GM21390 (cell line): ENCODE data around the gene ZNF416.
A peak's percentile ranks its signal among the peaks of the same experiment; 100 is the strongest.

Experiments
- ATAC-seq: cut with Tn5 transposase; IDR thresholded peaks from one replicate; pipeline ENCODE4 v1.9.1; 2021; ENCODE audit not compliant: unreplicated experiment

ZNF416 gene

DNA sequence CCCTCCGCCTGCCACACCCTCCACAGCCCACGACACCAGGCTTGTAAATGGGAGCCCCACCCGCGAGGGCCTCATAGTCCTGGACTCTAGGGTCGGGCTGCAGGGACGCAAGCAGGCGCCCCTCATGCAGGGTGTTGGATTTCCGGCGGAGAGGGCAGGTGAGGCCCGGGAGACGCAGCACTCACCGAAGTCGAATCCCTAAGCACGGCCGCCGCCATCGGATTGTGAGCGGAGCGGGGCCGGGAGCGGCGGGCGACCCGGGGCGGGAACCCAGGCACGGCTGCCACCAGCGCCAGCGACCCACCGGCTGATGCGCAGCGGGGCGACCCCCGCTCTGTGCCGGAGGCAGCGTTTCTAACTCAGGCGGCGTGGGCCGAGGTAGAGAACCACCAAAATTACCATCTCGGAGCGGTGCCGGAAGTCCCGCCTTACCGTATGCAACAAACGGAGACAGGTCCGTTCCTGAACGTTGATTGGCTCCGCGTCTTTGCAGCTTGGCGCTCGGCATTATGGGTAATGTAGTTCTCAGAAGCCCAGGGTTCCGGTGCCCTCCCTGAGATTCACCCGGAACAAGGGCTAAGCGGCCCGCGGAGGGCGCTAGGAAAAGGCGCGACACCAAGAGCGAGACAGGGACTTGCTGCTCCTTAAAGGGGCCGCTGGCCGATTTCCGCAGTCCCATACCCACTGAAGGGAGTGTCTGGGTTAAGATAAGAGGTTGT lies at the start of gene ZNF416:
Gene ZNF416, minus strand, starts transcription at position 425 of the 719 bp plus-strand sequence. Its CDS starts 207 bp downstream, at position 218.
- ATAC-seq = peak; percentile 87

DNA sequence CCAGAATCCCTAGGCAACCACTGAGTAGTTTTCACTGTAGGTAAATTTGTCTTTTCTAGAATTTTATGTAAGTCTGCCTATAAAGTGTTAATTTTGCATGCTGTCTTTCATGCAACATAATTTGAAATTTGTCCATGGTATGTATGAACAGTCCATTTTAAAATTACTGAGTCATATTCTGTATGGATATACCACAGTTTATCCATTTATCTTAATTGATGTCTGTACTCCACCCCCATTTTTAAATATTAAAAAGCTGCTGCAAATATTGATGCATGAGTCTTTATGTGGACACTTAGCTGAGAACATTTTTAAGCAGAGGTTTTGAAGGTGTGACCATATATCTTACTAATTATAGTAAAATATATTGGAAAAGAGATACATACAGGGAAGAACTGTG lies 44.4 kb upstream of the ZNF416 start:
- no peak for ATAC-seq

DNA sequence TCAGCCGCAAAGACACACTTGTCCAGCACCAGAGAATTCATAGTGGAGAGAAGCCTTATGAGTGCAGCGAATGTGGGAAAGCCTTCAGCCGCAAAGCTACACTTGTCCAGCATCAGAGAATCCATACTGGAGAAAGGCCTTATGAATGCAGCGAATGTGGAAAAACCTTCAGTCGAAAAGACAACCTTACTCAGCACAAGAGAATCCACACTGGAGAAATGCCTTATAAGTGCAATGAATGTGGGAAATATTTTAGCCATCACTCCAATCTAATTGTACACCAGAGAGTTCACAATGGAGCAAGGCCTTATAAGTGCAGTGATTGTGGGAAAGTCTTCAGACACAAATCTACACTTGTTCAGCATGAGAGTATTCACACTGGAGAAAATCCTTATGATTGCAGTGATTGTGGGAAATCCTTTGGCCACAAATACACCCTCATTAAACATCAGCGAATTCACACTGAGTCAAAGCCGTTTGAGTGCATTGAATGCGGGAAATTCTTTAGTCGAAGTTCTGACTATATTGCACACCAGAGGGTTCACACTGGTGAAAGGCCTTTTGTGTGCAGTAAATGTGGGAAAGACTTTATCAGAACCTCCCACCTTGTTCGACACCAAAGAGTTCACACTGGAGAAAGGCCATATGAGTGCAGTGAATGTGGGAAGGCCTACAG lies 42.1 kb upstream of the ZNF416 start:
- no peak for ATAC-seq

DNA sequence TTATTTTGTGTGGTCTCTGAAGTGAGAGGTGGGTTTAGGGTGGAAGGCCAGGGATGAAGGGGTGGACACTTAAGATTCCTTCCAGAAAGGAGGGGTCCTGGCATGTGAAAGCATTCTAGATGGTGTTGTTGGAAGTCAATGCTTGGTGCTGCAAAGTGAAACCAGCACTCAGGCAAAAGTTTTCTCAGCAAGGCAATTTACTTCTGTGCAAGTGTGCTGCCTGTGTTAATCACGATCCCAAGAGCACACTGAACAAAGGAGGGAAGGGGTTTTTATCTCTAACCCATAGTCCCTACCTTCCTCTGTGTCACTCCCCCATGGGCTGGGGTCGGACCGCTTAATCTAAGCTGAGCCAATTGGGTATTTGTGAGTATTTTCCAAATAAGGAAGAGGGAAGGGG lies 36.6 kb upstream of the ZNF416 start:
- no peak for ATAC-seq

DNA sequence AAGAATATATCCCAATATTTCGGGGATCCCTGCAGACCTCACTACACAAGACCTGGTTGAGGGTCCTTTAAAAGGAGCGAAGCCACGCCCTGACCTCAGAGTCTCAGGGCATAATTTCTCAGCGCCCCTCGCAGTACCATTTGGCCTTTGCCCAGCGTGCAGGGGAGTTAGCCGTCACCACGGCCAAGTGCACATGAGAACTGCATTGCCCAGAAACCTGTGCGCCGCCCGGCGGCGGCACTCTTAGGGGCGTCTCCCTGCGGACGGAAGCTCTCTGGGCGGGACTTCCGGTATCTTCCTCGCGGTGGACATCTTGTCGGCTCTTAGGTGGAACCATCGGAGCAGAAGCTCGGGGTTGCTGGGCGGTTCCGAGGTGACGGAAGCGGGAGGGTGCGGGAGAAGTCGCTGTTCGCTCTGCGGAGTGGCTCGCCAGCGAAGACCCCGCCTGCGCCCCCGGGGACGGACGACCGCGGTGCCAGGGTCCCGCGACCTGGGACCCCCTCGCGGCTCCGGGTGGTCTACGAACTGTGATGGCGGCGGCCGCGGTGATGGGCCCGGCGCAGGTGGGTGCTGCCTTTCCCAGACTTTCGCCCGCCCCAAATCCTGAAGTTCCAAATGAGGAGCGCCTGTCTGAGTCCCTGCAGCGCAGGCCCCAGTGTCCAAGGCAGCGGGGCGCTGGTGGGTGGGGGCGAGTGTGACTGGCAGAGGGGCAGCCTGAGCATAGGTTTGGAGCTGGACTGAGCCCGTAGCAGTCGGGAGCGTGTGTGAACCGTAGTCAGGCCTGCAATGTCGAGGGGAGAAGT lies 35.4 kb upstream of the ZNF416 start, which contains the start of gene ZNF134:
Gene ZNF134, plus strand, starts transcription at position 302 of the 803 bp plus-strand sequence. CDS start 5,227 bp downstream, outside the sequence.
- ATAC-seq = peak; percentile 95

DNA sequence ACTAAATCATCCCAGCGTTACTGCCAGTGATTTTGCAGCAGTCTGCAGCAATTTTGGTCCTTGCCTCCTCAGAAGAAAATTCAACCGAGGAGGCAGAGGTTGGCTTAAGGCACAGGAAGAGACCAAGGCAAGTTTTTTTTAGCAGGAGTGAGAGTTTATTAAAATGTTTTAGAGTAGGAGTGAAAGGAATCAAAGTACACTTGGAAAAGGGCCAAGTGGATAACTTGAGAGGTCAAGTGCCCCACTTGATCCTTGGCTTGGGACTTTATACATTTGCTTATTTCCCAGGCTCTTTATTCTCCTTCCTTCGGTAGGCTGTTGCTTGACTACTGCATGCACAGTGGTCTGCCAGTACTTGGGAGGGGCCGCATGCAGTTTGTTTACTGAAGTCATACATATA lies 32.4 kb upstream of the ZNF416 start:
- ATAC-seq = no peak

DNA sequence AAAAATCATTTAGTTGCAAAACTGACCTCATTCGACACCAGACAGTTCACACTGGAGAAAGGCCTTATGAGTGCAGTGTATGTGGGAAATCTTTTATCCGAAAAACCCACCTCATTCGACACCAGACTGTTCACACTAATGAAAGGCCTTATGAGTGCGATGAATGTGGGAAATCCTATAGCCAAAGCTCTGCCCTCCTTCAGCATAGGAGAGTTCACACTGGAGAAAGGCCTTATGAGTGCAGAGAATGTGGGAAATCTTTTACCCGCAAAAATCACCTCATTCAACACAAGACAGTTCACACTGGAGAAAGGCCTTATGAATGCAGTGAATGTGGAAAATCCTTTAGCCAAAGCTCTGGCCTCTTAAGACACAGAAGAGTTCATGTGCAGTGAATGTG lies 28.2 kb upstream of the ZNF416 start:
- ATAC-seq = no peak

DNA sequence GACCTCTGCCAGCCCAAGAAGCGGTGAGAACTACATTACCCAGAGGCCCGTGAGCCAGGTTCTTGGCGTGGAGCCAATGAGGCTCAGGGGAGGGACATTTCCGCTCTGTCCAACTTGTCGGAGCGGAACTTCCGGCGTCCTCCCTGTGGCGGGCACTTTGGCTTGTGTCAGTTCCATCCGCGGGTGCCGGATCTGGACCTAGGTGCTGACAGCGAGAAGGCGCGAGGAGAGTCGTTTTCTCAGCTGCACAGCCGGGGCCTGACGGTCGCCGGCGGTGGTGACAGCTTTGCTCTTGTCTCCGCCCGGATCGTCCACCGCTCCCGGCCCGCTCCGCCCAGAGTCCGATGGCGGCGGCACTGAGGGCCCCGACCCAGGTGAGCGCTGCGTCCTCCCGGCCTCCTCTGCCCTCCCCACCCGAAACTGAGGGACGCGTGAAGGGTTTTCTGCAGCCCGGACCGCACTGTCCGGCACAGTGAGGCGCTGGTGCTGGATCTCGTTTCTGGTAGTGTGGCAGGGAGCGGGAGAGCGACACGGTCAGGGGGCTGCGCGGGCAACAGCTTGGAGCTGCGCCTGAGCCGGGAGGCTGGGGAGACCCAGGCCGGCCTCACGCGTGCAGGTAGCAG lies 21.2 kb upstream of the ZNF416 start, which contains the start of gene ZNF530:
Gene ZNF530, plus strand, starts transcription at position 125 of the 623 bp plus-strand sequence. CDS start 4,461 bp downstream, outside the sequence.
- peak; percentile 91 for ATAC-seq

DNA sequence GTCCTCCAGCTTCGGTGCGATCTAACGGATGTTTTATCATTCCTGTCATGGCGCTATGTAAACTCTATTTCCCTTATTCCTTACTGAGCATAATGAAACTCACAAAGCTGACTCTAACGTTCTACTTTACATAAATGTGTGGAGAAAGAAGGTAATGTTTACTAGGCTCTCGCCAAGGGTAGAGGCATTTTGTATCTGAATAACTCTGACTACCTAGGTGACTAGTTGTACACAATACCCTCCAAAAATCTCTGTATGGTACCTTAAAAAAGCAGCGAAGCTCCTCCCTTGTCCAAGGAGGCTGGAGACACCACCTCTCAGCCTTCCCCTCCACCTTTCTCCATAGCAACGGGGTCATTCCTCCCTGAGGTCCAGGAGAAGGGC lies 20.7 kb upstream of the ZNF416 start:
- peak; percentile 32 for ATAC-seq

DNA sequence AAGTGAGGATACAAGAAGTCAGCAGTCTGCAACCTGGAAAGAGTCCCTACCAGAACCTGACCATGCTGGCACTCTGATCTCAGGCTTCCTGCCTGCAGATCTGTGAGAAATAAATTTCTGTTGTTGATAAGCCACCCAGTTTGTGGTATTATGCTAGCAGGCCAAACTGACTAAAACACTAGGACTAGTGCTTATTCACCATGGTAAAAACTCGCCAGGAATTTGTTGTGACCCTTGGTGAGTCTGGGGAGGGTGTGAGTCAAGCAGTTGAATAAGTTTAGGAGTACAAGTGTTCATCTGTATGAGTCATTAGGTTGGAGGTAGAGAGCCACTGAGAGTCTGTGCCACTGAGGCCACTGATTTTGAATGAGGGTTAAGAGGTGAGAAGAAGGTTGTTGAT lies 8.8 kb upstream of the ZNF416 start:
- no peak for ATAC-seq

DNA sequence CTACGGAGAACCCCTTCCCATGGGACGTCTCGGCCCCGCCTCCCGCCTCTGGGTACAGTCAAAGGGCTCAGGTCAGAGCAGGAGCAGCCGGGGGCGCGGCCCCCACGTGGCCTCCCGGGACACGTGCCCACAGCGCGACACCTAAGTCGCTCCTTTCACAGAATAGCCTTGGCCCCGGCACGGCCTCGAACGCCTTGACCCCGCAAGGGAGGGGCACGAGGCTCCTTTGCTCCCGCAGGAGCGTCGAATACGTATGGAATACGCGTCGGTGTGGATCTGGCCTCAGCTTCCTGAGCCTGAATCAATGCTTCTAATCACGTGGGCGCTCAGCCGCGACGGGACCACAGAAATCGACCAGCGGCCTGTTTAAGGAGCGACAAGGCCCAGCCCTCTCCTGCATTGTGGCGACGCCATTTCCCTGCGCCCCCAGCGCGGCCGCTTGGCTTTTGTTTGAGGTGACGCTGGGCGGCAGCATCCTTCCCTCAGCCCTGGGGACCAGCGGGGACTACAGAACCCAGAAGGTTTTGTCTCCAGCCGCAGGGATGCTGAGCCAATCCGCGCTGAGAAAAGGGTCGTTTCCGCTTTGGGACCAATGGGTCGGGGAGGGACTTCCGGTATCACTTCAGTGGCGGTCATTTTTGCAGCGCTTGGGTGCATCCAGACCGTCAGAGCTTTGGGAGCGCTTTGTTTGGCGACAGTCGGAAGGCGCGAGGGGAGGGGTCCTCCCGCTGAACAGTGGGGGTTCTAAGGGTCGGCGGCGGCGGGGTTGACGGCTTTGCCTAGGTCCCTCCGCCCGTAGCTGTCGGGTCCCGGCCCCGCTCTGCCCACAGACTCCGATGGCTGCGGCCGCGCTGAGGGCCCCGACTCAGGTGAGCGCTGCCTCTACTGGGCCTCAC lies 5.1 kb upstream of the ZNF416 start, which contains the start of gene ZIK1:
Gene ZIK1, plus strand, starts transcription at position 625 of the 896 bp plus-strand sequence. Its CDS starts 212 bp downstream, at position 837.
- ATAC-seq = peak; percentile 84

DNA sequence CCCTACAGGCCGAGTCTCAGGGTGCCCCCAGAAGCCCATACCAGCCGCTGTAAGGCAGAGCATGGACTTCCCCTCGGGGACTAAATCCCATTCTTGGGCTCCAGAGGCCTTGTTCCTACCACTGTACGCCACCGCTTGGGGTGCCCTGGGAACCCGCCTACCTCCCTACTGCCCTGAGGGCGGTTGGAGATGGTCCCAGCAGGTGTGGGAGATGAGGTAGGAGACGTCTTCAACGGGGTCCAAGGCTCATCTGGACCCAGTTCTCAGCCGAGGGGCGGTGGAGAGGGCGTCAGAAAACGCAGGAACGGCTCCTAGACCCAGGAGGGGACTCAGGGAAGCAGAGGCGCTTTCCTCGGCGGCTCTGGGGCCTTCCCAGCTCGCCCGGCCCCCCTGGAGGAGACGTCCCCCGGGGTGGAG lies 4.4 kb upstream of the ZNF416 start:
- ATAC-seq = no peak

DNA sequence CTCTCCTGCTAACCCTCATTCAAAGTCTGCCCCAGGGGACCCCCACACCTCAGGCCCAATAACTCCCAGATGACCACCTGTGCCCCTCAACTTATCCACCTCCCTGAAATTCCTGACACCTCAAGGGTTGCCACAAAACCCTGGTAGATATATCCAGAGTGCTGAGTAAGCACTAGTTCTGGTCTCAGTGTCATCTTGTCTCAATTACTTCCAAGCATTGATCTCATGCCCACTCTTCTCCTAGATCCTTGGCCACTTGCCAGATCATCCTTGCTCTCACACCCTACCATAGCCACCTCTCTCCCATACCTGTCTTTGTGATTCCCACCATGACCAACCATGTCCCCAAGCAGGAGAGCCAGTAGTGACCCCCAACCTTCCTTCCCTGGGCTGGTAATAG lies 2.0 kb downstream of the ZNF416 start:
- ATAC-seq = no peak

DNA sequence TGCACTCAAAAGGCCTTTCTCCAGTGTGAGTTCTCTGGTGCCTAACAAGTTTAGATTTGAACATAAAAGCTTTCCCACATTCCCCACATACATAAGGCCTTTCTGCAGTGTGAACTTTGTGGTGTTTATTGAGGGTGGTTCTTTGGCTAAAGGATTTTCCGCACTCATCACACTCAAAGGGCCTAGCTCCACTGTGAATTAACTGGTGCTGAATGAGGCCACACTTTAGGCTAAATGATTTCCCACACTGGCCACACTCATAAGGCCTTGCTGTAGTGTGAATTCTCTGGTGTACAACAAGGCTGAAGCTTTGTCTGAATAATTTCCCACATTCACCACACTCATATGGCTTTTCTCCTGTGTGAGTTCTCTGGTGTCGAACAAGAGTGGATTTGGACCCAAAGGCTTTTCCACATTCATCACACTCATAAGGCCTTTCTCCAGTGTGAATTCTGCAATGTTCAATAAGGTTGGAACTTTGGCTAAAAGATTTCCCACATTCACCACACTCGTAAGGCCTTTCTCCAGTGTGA lies 6.2 kb downstream of the ZNF416 start:
- no peak for ATAC-seq

DNA sequence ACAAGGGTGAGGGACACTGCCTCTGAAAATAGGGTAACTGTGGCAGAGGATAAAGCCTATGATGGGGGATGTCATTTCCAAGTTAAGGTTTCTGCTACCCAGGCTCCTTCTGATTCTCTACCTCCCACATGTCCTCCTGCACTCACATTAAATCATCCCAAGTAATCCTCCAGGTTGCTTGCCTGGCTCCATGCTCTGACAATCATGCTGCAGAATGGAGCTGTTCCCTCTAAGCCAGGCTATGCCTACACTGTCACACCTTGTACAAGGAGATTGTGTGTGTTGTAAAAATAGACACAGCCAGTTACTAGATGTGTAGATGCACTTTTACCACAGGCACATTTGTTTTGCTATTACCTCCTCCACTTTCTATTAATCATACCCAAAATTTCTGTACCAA lies 8.0 kb downstream of the ZNF416 start:
- ATAC-seq = no peak

DNA sequence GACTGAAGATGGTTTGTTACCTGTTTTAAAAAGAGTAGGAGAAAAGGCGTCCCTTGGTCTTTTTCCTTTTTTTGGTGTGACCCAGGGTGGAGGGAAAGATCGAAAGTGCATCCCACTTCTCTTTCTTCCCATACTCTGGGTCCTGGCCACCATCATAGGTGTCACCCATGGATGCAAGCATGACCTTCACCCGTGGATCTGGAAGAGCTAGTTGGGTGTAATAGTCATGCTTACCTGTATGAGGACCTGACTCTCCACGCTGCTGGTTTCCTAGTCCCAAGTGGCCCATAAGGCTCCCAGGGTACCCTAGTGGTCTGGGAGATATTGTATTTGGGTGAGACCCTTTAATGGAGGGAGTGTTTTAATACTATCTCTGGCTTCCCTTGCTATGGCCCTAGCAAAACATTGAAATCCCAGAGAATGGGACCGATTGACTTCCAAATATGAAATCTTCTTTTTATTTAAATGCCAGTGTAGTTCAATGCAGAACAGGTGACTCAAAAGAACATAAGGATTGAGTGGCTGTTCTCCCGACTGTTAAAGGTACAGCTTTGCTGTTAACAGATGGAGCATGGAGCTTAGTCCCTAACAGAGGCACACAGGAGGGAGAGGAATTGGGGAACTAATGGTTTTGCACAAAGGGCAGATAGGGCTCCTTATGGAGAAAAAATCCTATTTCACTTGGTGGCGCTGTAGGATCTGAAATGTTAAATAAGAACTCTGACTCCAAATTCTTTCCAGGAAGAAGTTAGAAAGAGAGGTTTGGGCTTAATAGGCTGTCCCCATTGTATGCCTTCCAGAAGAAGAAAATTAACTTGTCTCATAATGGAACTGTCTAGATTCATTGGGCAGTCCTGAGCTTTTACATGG lies 12.1 kb downstream of the ZNF416 start:
- no peak for ATAC-seq

DNA sequence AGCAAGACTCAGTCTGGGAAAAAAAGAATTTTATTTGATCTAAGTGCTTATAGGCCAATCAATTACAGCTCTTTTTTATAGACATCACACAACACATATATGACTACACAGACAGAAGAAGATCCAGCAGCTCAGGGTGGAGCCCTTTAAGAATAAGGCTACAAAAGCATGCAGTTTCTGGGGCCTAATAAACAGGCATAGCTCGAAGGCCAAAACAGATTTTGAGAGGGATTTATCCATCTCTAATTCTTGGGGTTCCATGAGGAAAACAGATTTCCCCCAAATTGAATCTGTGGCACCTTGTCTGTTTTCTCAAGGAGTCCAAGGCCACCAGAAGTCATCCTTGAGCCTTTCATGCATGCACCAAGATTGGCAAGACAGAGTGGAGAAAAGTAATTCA lies 15.2 kb downstream of the ZNF416 start:
- no peak for ATAC-seq

DNA sequence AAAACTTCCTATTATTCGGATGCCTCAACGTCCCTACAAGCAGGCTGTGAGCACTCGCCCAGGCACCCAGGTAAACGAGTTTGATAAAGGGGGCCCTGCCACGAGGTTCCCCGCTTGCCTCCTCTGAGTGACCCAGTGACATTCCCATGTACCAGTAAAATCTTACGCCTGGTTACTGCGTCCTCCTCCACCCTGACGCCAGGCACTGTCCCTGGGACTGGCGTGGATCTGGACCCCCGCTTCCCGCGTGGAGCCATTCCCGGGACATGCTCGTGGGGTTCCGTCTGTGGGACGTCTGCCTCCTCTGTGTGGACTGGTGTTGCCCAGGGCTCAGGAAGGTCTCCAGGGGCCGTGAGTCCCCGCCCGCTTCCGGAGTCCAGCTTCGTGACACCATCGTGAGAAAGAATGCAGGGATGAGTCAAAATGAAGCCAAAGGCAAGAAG lies 18.6 kb downstream of the ZNF416 start:
- peak; percentile 13 for ATAC-seq
